Activated CD8-positive, alpha-beta T cell treated with anti-CD3 and anti-CD28 coated beads for 36 hours (primary cell): Measurements from ENCODE around the gene ZNF479. TPM values are rescaled to one million over a fixed set of nuclear protein-coding genes. Genes with fewer than 3 reads are reported as not detected.
"Not testable (repeated sequence)": the region's sequence is repeated elsewhere in the genome, so short reads cannot be mapped to it uniquely, and the experiment has no call there.

Experiments used
- ATAC-seq: fragments of 200-7000 bp; cut with Tn5 transposase; one replicate; pipeline ENCODE4 v1.10.0; 2021; ENCODE audit warnings: mild to moderate bottlenecking, moderate library complexity
- CTCF ChIA-PET: fragments of 350-600 bp; sonication (Branson Sonifier 250); formaldehyde crosslinking; loops from one replicate; lab custom pipeline; 2021; ENCODE audit warnings: antibody characterized with exemption; lab: Charles Lee
- POLR2A ChIA-PET: fragments of 350-600 bp; sonication (Branson Sonifier 250); formaldehyde crosslinking; loops from one replicate; lab custom pipeline; 2021; ENCODE audit warnings: antibody characterized with exemption; lab: Charles Lee
- DNase-seq: peaks from one replicate; pipeline ENCODE4 v3.0.0-alpha.2; 2020
- H3K27ac Mint-ChIP-seq: one replicate; pipeline ENCODE4 v1.8.0; 2021; ENCODE audit warnings: mild to moderate bottlenecking, mixed read lengths
- H3K27me3 Mint-ChIP-seq: one replicate; pipeline ENCODE4 v1.8.0; 2021; ENCODE audit warnings: mixed read lengths
- H3K36me3 Mint-ChIP-seq: one replicate; pipeline ENCODE4 v1.8.0; 2021; ENCODE audit warnings: low read depth, mixed read lengths
- H3K4me1 Mint-ChIP-seq: one replicate; pipeline ENCODE4 v1.8.0; 2021; ENCODE audit warnings: low read depth, mixed read lengths
- H3K4me3 Mint-ChIP-seq: one replicate; pipeline ENCODE4 v1.8.0; 2021; ENCODE audit warnings: mild to moderate bottlenecking, moderate library complexity, mixed read lengths
- H3K9me3 Mint-ChIP-seq: one replicate; pipeline ENCODE4 v1.8.0; 2021; ENCODE audit warnings: mixed read lengths
- intact Hi-C: fragments of 100-400 bp; cut with micrococcal nuclease; formaldehyde crosslinking; loops from one replicate; pipeline ENCODE4 v1.10.0; 2022
- total RNA-seq, 2 experiments: library from RNA; stranded (reverse); gene quantifications; one replicate each; pipeline ENCODE4 v1.2.3, GENCODE V29; 2021
- TF ChIP-seq, protein P1 (sequence below): fragments of 200-600 bp; IDR thresholded peaks from one replicate; pipeline ENCODE4 v1.8.0; 2022; ENCODE audit warnings: antibody characterized with exemption, mild to moderate bottlenecking

Gene ZNF479
- total RNA-seq, 2 experiments from 2014 or later, result not detected

DNA sequence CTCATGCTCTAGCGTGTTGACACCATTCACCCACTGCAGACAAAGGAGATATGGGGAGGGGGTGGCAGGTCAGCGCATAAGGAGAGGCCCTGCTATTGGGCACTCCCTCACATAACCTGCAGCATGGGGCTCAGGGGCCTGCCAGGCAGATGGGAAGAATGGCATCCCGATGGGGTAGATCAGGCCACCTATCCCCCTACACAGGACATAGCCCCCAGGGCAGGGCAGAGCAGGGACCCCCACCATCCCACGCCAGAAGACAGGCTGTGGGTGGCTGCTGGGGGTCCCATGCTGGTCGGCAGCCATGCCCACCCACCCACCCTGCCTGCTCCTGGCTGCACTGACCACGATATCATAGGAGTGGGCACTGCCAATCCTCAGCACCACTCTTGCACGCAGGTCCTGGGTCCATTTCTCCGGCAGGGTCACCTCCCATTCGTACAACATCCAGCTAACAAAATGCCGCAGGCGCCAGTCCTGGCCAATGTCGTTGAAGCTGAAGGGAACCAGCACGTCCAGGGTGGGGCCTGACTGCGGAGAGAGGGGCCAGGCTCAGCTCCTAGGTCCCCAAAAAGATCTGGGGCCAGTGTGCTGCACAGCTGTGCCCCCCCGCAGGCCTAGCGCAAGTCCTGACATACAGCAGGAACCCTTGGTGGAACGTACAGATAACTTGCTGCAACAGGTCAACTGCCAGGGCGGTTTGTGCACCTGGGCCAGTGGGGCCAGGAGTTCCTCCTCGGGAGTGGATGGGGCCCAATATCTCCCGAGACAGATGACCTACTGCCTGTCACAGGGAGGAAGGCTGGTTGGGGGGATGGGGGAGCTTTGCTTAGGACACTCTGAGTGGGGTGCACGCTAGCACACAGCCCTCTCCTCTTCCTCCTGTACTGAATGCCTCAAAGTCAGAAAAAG lies 45.9 kb upstream of the ZNF479 start:
- TF ChIP-seq, protein P1, sequence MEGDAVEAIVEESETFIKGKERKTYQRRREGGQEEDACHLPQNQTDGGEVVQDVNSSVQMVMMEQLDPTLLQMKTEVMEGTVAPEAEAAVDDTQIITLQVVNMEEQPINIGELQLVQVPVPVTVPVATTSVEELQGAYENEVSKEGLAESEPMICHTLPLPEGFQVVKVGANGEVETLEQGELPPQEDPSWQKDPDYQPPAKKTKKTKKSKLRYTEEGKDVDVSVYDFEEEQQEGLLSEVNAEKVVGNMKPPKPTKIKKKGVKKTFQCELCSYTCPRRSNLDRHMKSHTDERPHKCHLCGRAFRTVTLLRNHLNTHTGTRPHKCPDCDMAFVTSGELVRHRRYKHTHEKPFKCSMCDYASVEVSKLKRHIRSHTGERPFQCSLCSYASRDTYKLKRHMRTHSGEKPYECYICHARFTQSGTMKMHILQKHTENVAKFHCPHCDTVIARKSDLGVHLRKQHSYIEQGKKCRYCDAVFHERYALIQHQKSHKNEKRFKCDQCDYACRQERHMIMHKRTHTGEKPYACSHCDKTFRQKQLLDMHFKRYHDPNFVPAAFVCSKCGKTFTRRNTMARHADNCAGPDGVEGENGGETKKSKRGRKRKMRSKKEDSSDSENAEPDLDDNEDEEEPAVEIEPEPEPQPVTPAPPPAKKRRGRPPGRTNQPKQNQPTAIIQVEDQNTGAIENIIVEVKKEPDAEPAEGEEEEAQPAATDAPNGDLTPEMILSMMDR, result no peak
- Mint-ChIP-seq H3K9me3 (peaks cover 15% of the 10 kb centered on the region), H3K4me3 (no peak overlapping the region), H3K4me1 (no peaks in the 10 kb centered on the region), H3K36me3 (peaks cover 1% of the 10 kb centered on the region), H3K27ac (no peak overlapping the region), H3K27me3 (no peaks in the 10 kb centered on the region)
- CTCF ChIA-PET, result no interaction called here
- POLR2A ChIA-PET, result no interaction called here
- intact Hi-C loops, result no loop called here
- no peak for DNase-seq
- ATAC-seq, result no peak

DNA sequence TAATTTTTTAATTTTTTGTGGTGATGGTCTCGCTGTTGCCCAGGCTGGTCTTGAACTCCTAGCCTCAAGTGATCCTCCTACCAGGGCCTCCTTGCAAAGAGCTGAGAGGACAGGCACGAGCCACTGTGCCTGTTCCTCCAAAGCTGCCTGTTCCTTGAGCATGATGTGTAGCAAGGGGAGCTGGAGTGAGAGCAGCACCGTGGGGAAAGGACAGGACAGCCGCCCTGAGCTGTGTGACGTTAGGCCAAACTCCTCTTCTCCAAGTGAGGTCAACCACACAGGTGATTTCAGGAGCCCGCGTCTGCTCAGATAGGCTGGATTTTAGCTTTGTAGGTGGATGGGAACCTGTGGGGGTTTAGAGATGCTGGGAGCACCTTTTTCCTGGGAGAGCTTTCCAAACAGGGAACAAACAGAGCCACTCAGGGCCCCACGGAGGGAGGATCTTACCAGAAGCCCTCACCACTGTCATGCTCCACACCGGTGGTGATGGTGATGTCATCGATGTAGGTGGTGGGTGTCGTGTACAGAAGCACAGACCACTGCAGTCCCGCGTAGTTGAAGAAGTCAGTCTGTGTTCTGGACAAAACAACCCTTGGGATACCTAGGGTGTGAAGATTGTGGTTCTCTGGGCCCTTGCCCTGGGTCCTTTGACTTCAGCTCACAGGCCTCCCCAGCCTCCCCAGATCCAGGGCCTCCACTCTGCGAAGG lies 44.8 kb upstream of the ZNF479 start:
- no peaks in the 10 kb centered on the region for H3K4me1 Mint-ChIP-seq
- ChIA-PET POLR2A (no interaction called here), CTCF (no interaction called here)
- peaks cover 12% of the 10 kb centered on the region for H3K9me3 Mint-ChIP-seq
- ATAC-seq (no peak), DNase-seq (no peak)
- H3K4me3 Mint-ChIP-seq, result no peak overlapping the region
- no peaks in the 10 kb centered on the region for H3K27me3 Mint-ChIP-seq
- TF ChIP-seq, protein P1, result no peak
- no peak overlapping the region for H3K27ac Mint-ChIP-seq
- intact Hi-C loops, result no loop called here
- peaks cover 1% of the 10 kb centered on the region for H3K36me3 Mint-ChIP-seq

DNA sequence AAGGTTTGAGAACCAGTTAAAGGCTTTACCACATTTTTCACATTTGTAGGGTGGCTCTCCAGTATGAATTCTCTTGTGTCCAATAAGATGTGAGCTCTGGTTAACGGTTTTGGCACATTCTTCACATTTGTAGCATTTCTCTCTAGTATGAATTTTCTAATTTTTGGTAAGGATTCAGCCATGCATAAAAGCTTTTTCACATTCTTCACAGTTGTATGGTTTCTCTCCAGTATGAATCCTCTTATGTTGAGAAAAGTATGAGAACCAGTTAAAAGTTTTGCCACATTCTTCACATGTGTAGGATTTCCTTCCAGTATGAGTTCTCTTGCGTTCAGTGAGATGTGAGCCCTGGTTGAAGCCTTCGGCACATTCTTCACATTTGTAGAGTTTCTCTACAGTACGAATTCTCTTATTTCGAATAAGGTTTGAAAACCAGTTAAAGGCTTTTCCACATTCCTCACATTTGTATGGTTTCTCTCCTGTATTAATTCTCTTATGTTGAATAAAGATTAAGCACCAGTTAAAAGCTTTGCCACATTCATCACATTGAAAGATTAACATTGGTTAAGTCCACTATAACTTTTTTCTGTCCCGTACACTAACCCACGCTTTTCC lies 33.2 kb upstream of the ZNF479 start:
- Mint-ChIP-seq H3K4me3 (no peak overlapping the region), H3K27me3 (no peaks in the 10 kb centered on the region), H3K9me3 (peaks cover 32% of the 10 kb centered on the region), H3K4me1 (no peaks in the 10 kb centered on the region), H3K27ac (no peak overlapping the region), H3K36me3 (peaks cover 4% of the 10 kb centered on the region)
- TF ChIP-seq, protein P1, result no peak
- no peak for DNase-seq
- no peak for ATAC-seq
- intact Hi-C loops, result no loop called here
- ChIA-PET POLR2A (no interaction called here), CTCF (no interaction called here)

DNA sequence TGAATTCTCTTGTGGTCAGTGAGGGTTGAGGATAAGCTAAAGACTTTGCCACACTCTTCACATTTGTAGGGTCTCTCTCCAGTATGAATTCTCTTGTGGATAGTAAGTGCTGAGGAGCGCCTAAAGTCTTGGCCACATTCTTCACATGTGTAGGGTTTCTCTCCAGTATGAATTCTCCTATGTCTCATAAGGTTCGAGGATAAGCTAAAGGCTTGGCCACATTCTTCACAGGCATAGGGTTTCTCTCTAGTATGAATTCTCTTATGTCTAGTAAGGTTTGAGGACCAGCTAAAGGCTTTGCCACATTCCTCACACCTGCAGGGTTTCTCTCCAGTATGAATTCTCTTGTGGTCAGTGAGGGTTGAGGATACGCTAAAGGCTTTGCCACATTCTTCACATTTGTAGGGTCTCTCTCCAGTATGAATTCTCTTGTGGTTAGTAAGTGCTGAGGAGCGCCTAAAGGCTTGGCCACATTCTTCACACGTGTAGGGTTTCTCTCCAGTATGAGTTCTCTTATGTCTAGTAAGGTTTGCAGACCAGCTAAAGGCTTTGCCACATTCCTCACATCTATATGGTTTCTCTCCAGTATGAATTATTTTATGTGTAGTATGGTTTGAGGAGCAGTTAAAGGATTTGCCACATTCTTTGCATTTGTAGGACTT lies 12.0 kb downstream of the ZNF479 start:
- intact Hi-C loops, CTCF ChIA-PET, H3K27me3 Mint-ChIP-seq, H3K4me3 Mint-ChIP-seq, ATAC-seq, H3K4me1 Mint-ChIP-seq, POLR2A ChIA-PET, H3K27ac Mint-ChIP-seq, DNase-seq, H3K36me3 Mint-ChIP-seq: not testable (repeated sequence)
- peaks cover 19% of the 10 kb centered on the region for H3K9me3 Mint-ChIP-seq
